Small intestine (tissue), 7 donors: ENCODE results near the gene TUBGCP2. TPM values are rescaled to one million over a fixed set of nuclear protein-coding genes. Genes with fewer than 3 reads are reported as not detected.
A peak's percentile ranks its signal among the peaks of the same experiment; 100 is the strongest.

ENCODE experiments used
- DNase-seq, 2 donors: peaks; one replicate each; pipeline versions ENCODE4 v3.0.0 to v3.0.0-alpha.2; 2013
- FAIRE-seq: peaks from 2 replicates; lab custom pipeline; 2012; peaks lifted over from hg19 to GRCh38; lab: Jason Lieb, UNC
- H3K27ac ChIP-seq, 3 donors: one replicate each; pipeline ENCODE4 v1.5.1; 2013; ENCODE audit warnings: low read length in 2 of 3, mild to moderate bottlenecking in 2 of 3, control low read depth in 1 of 3, inconsistent platforms in 1 of 3, low read depth in 1 of 3, moderate library complexity in 1 of 3
- H3K27me3 ChIP-seq, 3 donors: one replicate each; pipeline ENCODE4 v1.6.1; 2013; ENCODE audit warnings: low read length in 3 of 3, inconsistent platforms in 1 of 3; ENCODE audit not compliant: control insufficient read depth in 3 of 3, insufficient read depth in 3 of 3
- H3K36me3 ChIP-seq, 3 donors: one replicate each; pipeline ENCODE4 v1.6.1; 2013; ENCODE audit warnings: low read length in 3 of 3, inconsistent platforms in 1 of 3, low read depth in 1 of 3, mild to moderate bottlenecking in 1 of 3, moderate library complexity in 1 of 3; ENCODE audit not compliant: control insufficient read depth in 3 of 3, insufficient read depth in 2 of 3
- H3K4me1 ChIP-seq, 3 donors: one replicate each; pipeline ENCODE4 v1.6.1; 2013; ENCODE audit warnings: low read length in 2 of 3, inconsistent platforms in 1 of 3, low read depth in 1 of 3, mild to moderate bottlenecking in 1 of 3, moderate library complexity in 1 of 3; ENCODE audit not compliant: control insufficient read depth in 3 of 3, insufficient read depth in 2 of 3
- H3K4me3 ChIP-seq, 3 donors: one replicate each; pipeline ENCODE4 v1.5.1; 2013; ENCODE audit warnings: low read length in 3 of 3, control low read depth in 1 of 3, inconsistent platforms in 1 of 3, low read depth in 1 of 3, mild to moderate bottlenecking in 1 of 3, moderate library complexity in 1 of 3
- H3K9me3 ChIP-seq, 2 donors: one replicate each; pipeline ENCODE4 v1.6.1; 2013; ENCODE audit warnings: low read depth in 1 of 2, low read length in 1 of 2; ENCODE audit not compliant: control insufficient read depth in 2 of 2, insufficient read depth in 1 of 2
- WGBS, 3 donors: extraction: QIAGEN DNeasy Blood & Tissue Kit; methylation state at CpG; one replicate each; pipeline ENCODE4 v1.1.7; 2013; 5-methylcytosine and 5-hydroxymethylcytosine counted together
- polyA plus RNA-seq, 4 donors: library from polyadenylated mRNA; stranded (reverse) in 3 of 4; unstranded in 1 of 4; fragments of 200-250 nt in 3 of 4; fragments of 120-200 nt in 1 of 4; gene quantifications; one replicate each; pipeline versions ENCODE4 v1.2.1 to v1.2.3, GENCODE V29; 2013
- donor health status: healthy with polysubstance abuse.
- donor health status: control.
- donor health status: control.
- donor health status: Bipolar disorder and iron deficiency.
- donor health status: healthy.

Gene TUBGCP2
- polyA plus RNA-seq, 4 donors = 43.1 to 173 (median 88.4) TPM

DNA sequence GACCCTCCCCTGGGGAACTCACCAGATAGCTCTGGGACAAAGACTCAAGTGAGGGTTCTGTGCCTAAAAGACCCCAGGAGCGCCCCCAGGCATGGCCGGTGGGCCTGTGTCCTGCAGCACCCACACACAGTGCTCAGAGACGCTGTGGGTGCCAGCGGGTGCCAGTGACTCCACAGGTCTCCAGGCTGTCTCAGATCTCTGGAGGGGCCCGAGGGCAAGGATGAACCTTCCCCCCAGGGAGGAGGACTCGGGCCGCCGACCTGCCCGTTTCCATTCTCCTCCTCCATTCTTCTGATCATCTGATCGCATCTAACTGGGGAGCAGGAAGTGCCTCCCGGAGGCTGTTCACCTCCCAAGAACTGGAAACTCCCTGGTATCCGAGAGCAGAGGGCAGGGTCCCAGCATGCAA lies 33.0 kb downstream of the TUBGCP2 start:
- Histone ChIP-seq H3K27ac (peak overlapping the region in 1 of 3 donors; percentile 49), H3K9me3 (no peaks in the 10 kb centered on the region), H3K36me3 (peaks cover 0 to 33% (median 7%) of the 10 kb centered on the region in 3 donors), H3K27me3 (peaks cover 0 to 17% (median 4%) of the 10 kb centered on the region in 3 donors), H3K4me1 (peaks cover 0 to 34% (median 2%) of the 10 kb centered on the region in 3 donors), H3K4me3 (peak overlapping the region in 1 of 3 donors; percentile 59)
- no peak for FAIRE-seq
- peak; percentile 16 to 45 for DNase-seq
- WGBS, 3 donors = 11 to 20% (median 15%) methylated on average over 11 to 12 of the region's 12 CpGs

DNA sequence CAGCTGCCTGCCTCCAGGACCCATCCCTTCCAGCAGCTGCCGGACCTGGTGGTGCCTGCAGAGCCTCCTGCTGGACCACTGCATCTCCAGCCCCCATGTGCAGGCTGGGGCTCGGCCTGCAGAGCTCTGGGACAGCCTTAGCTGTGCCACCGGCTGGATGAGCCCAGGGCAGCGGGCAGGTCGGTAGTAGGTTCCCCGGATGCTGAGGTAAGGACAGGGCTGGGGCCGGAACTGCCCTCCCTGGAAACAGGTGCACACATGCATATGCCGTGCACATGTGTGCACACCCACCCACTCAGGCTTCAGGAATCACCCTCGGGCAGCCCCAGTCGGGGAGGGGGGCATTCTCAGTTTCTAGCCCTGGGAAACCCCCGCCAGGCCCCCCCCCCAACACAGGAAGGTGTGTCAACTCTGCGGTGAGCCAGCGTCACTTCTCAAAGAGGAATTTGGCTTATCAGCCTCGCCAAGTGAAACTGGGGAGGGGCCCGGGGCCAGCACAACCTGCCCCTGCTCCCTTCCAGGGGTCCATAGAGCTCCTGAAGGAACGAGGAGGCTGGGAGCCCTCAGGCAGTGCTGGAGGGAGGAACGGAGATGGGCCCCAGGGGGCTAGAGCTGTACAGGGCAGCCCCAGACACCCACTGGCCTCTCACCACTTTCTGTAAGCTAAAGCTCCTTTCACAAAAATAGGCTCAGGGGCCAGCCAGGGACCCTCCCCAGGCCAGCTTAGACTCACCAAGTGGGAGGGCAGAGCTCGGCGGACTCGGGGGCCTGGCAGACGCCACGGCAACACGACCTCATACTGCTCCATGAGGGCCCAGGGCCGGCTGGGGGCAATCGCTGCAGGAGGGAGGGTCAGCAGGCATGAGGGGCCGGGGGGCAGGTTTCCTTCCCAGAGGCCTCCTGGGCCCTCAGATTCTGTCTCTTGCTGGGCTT lies 33.7 kb downstream of the TUBGCP2 start:
- Histone ChIP-seq H3K9me3 (no peaks in the 10 kb centered on the region), H3K4me3 (peak overlapping the region in 1 of 3 donors; percentile 59), H3K4me1 (peaks cover 0 to 34% (median 2%) of the 10 kb centered on the region in 3 donors), H3K27ac (peak overlapping the region in 2 of 3 donors; percentile 24 to 67), H3K27me3 (peaks cover 0 to 17% (median 4%) of the 10 kb centered on the region in 3 donors), H3K36me3 (peaks cover 0 to 33% (median 7%) of the 10 kb centered on the region in 3 donors)
- 19 to 28% (median 21%) methylated on average over 26 of the region's 26 CpGs for WGBS, 3 donors
- peak; percentile 29 to 53 for DNase-seq
- no peak for FAIRE-seq

DNA sequence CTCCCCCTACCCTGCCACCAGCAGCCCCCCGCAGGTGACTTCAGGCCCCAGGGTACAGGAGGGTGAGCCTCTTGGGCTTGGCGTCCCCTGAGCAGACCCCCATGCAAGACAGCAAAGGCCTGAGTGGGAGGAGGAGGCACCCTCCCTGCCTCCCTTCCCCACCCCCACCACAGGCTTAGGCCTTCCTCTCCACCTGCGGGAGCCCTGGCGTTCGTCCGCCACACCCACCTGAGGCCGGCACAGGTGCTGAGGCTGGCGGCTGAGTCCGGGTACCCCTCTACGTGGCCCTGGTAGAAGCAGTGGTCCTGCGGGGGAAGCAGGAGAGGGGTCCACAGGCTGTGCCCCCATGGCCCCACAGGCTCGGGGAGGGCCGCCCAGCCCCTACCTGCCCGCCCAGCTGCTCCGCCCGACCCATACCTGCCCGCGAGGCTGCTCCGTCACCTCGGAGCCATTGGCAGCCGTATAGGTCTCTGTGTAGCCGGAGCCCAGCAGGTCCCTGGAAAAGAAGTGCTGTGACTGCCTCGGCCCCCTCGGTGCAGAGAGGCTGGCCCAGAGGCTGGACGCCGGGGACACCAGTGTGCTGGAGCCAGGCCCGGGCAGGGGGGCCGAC lies 35.0 kb downstream of the TUBGCP2 start:
- H3K9me3 ChIP-seq = no peaks in the 10 kb centered on the region
- DNase-seq (no peak), FAIRE-seq (no peak)
- peaks cover 0 to 32% (median 2%) of the 10 kb centered on the region in 3 donors for H3K4me1 ChIP-seq
- 30 to 78% (median 39%) methylated on average over 26 to 28 of the region's 28 CpGs for WGBS, 3 donors
- no peak overlapping the region for H3K4me3 ChIP-seq
- H3K27me3 ChIP-seq = peaks cover 0 to 17% (median 4%) of the 10 kb centered on the region in 3 donors
- H3K36me3 ChIP-seq = peaks cover 0 to 29% (median 0%) of the 10 kb centered on the region in 3 donors
- no peak overlapping the region for H3K27ac ChIP-seq

DNA sequence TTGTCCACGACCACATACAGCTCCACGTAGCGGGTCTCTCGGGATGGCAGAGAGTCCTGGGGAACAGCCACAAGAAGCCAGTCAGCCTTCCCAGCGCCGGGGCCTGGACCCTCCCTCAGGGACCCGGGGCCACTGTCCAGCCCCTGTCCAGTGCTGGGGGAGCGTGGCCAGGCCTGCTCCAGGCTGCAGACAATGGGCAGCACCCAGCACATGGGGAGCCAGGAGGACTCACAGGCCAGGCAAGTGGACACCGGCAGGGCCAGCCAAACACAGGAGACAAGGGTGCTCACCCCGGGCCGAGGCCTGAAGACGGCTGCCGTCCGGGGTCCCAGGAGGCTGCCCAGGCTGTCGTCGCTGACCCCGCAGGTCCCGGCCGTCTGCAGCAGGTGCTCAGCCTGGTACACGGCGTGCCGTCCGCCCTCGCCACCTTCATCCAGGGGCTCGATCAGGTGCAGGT lies 35.7 kb downstream of the TUBGCP2 start:
- Histone ChIP-seq H3K27me3 (peaks cover 0 to 17% (median 4%) of the 10 kb centered on the region in 3 donors), H3K27ac (no peak overlapping the region), H3K4me1 (peaks cover 0 to 26% (median 2%) of the 10 kb centered on the region in 3 donors), H3K36me3 (peaks cover 0 to 27% (median 0%) of the 10 kb centered on the region in 3 donors), H3K9me3 (no peaks in the 10 kb centered on the region), H3K4me3 (no peak overlapping the region)
- no peak for FAIRE-seq
- no peak for DNase-seq
- 89 to 92% (median 91%) methylated on average over 25 of the region's 25 CpGs for WGBS, 3 donors

DNA sequence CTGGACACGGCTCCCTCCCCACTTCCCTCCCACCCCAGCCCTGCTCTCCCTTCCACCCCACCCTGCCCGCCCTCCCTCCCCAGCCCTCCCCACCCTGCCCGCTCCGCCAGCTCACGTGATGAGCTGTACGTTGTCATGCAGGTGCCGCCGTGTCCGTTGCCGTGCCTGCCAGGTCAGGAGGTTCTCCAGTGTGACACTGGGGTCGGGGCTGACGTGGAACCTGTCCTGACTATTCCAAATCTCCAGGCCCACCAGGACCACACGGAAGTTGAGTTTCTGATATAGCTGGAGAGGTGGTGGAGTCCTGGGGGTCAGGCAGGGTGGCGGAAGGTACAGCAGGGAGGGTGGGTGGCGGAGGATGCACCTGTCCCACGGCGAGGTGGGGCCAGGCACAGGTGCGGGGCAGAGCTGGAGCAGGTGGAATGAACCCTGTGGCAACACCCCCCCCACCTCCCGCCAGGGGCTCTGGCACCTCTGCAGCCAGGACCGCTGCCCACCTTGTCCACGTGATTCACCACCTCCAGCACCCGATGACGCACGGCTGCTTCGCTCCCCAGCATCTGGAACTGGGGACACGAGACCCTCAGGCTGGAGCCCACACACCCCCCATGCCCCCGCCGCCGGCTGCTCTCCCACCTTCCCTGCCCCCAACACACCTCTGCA lies 36.2 kb downstream of the TUBGCP2 start:
- Histone ChIP-seq H3K4me1 (peaks cover 0 to 20% (median 2%) of the 10 kb centered on the region in 3 donors), H3K36me3 (peaks cover 0 to 27% (median 0%) of the 10 kb centered on the region in 3 donors), H3K27me3 (peaks cover 0 to 17% (median 4%) of the 10 kb centered on the region in 3 donors), H3K27ac (no peak overlapping the region), H3K9me3 (no peaks in the 10 kb centered on the region), H3K4me3 (no peak overlapping the region)
- FAIRE-seq (no peak), DNase-seq (no peak)
- WGBS, 3 donors = 53 to 85% (median 72%) methylated on average over 18 to 29 of the region's 29 CpGs

DNA sequence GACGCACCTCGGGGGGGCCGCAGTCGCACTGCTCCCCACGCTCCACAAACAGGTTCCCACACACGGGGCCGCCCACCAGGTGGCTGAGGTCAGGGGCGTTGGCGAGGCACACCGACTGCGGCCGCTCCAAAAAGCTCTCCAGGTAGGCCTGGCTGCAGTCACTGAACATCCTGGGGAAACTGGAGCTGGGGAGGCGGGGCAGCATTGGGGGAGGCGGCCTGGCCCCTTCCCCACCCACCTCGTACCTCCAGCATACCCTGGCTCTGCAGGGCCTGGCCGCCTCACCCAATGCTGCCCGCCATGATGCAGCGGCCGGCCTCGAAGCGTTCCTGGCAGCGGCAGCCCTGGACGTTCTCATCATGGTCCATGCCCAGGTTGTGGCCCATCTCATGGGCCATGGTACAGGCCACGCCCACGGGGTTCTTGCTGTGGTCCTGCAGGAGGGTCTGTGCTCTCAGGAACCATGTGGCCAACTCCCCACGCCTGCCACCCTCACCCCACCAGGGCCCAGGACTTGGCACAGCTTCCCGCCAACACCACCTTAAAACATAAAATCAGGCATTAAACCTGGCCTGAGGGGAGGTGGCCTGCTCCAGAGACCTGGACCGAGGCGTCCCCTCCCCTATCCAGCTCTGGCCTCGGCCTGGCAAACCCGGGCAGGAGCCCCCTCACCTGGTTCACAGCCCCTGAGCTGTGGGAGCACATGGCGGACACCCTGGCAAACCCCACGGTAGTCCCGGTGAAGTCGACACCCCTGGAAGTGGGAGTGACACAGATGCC lies 37.0 kb downstream of the TUBGCP2 start:
- peaks cover 0 to 14% (median 0%) of the 10 kb centered on the region in 3 donors for H3K4me1 ChIP-seq
- DNase-seq (no peak), FAIRE-seq (no peak)
- no peak overlapping the region for H3K4me3 ChIP-seq
- H3K36me3 ChIP-seq = peaks cover 0 to 27% (median 0%) of the 10 kb centered on the region in 3 donors
- no peak overlapping the region for H3K27ac ChIP-seq
- H3K9me3 ChIP-seq = no peaks in the 10 kb centered on the region
- peaks cover 0 to 17% (median 4%) of the 10 kb centered on the region in 3 donors for H3K27me3 ChIP-seq
- 76 to 85% (median 85%) methylated on average over 28 to 35 of the region's 35 CpGs for WGBS, 3 donors

DNA sequence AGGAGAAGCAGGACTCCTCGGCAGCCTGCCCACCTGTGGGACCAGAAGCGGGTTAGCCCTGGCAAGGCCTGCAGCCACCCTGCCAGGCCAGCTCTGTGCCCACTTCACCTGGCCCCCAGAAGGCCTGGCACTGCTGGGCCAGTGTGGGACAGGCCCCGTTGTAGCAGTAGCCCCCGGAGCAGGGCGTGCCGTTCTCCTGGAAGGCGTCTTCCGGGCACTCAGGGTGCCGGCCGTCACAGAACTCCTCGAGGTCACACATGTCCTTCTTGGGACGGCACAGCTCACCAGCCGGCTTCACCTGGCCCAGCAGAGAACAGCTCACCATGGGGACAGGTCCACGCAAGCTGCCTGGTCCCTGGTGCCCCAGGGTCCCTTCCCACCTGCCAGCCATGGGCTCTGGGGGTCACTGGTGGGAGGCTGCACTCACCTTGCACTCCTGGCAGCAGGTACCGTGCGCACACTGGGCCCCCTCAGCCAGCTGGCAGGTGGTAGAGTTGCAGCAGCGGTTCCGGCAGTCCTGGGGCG lies 37.8 kb downstream of the TUBGCP2 start:
- no peak overlapping the region for H3K4me3 ChIP-seq
- H3K27ac ChIP-seq = no peak overlapping the region
- FAIRE-seq = no peak
- peaks cover 0 to 14% (median 0%) of the 10 kb centered on the region in 3 donors for H3K4me1 ChIP-seq
- 86 to 94% (median 89%) methylated on average over 16 to 19 of the region's 19 CpGs for WGBS, 3 donors
- no peaks in the 10 kb centered on the region for H3K9me3 ChIP-seq
- peaks cover 0 to 27% (median 0%) of the 10 kb centered on the region in 3 donors for H3K36me3 ChIP-seq
- H3K27me3 ChIP-seq = peaks cover 0 to 11% (median 3%) of the 10 kb centered on the region in 3 donors
- no peak for DNase-seq
